Testis (tissue), 3 donors: ENCODE data around the gene GPR82. TPM values are rescaled to one million over a fixed set of nuclear protein-coding genes. Genes with fewer than 3 reads are reported as not detected.
A peak's percentile ranks its signal among the peaks of the same experiment; 100 is the strongest.

ENCODE experiments used
- DNase-seq: peaks from one replicate; pipeline ENCODE4 v3.0.0-alpha.2; 2019
- H3K27ac ChIP-seq, 2 donors: fragments of 200-600 bp; sonication (generic); one replicate each; pipeline ENCODE4 v1.5.1; 2019
- H3K27me3 ChIP-seq: fragments of 200-600 bp; sonication (generic); one replicate; pipeline ENCODE4 v1.5.1; 2019
- H3K36me3 ChIP-seq: fragments of 200-600 bp; sonication (generic); one replicate; pipeline ENCODE4 v1.5.1; 2017; ENCODE audit warnings: low read depth; ENCODE audit errors: missing control alignments
- H3K4me1 ChIP-seq: fragments of 200-600 bp; sonication (generic); one replicate; pipeline ENCODE4 v1.5.1; 2019
- H3K4me3 ChIP-seq, 2 donors: fragments of 200-600 bp; sonication (generic); one replicate each; pipeline ENCODE4 v1.5.1; 2017 to 2019
- H3K9me3 ChIP-seq: fragments of 200-600 bp; sonication (generic); one replicate; pipeline ENCODE4 v1.5.1; 2017
- POLR2A ChIP-seq: fragments of 450-650 bp; IDR thresholded peaks from one replicate; pipeline ENCODE4 v1.6.1; 2017; ENCODE audit warnings: antibody characterized with exemption, mild to moderate bottlenecking, moderate library complexity
- WGBS, 2 donors: methylation state at CpG; one replicate each; pipeline ENCODE4 v1.1.5; 2018; 5-methylcytosine and 5-hydroxymethylcytosine counted together
- intact Hi-C: fragments of 100-400 bp; cut with DNase I; formaldehyde crosslinking; loops from one replicate; pipeline ENCODE4 v1.15.1; 2023; ENCODE audit warnings: low total_unique reads
- polyA plus RNA-seq: library from polyadenylated mRNA; stranded (reverse); fragments of 350-450 nt; fragmentation: Illumina TruSeq; extraction: RNeasy Lipid Tissue Mini Kit (QIAGEN cat#74804); gene quantifications from one replicate; pipeline ENCODE4 v1.2.3, GENCODE V29; 2014; ENCODE audit warnings: low read depth, low replicate concordance; ENCODE audit not compliant: insufficient read depth
- total RNA-seq, 2 donors: library from RNA; depleted of rRNA; stranded (reverse); fragments of >200 nt; gene quantifications; one replicate each; pipeline ENCODE4 v1.2.3, GENCODE V29; 2016
- TF ChIP-seq, protein P1 (sequence below), 3 experiments: fragments of 450-650 bp in 2 of 3; fragments of 200-600 bp in 1 of 3; sonication (generic) in 1 of 3; IDR thresholded peaks; one replicate each; pipeline ENCODE4 v1.5.1; 2016 to 2019; ENCODE audit warnings: antibody characterized with exemption in 3 of 3, mild to moderate bottlenecking in 2 of 3, moderate library complexity in 1 of 3

Gene GPR82
- total and polyA plus RNA-seq, 3 donors from 2014 or later: 0.16 to 0.31 TPM; not detected in 1

DNA sequence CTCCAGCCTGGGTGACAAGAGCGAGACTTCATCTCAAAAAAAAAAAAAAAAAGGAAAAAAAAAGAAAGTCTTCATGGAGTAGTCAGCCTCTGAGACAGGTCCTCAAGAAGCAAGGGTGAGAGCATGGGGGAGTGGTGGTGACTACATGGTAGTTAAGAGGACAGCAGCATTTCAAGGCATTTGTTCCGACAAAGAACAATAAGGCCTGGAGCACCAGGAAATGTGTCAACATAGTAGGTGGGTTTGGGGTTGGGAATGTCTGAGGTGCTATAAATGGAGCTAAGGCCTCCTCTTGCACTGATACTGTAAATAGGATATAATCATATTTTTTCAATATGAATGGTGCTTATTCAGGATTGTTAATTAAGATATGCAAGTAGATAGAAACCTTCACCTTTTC is 34.4 kb downstream of the GPR82 start:
- no peak for DNase-seq
- intact Hi-C loops: no loop called here
- Histone ChIP-seq H3K9me3 (no peaks in the 10 kb centered on the region), H3K4me3 (no peak overlapping the region), H3K36me3 (no peaks in the 10 kb centered on the region), H3K27me3 (no peaks in the 10 kb centered on the region), H3K27ac (no peak overlapping the region), H3K4me1 (no peaks in the 10 kb centered on the region)
- WGBS, 2 donors: 78 to 92% methylated on average over 1 to 2 of the region's 2 CpGs
- no peak for TF ChIP-seq POLR2A
- TF ChIP-seq, protein P1, sequence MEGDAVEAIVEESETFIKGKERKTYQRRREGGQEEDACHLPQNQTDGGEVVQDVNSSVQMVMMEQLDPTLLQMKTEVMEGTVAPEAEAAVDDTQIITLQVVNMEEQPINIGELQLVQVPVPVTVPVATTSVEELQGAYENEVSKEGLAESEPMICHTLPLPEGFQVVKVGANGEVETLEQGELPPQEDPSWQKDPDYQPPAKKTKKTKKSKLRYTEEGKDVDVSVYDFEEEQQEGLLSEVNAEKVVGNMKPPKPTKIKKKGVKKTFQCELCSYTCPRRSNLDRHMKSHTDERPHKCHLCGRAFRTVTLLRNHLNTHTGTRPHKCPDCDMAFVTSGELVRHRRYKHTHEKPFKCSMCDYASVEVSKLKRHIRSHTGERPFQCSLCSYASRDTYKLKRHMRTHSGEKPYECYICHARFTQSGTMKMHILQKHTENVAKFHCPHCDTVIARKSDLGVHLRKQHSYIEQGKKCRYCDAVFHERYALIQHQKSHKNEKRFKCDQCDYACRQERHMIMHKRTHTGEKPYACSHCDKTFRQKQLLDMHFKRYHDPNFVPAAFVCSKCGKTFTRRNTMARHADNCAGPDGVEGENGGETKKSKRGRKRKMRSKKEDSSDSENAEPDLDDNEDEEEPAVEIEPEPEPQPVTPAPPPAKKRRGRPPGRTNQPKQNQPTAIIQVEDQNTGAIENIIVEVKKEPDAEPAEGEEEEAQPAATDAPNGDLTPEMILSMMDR (IDR thresholded peaks at IDR 0.05): no peak

DNA sequence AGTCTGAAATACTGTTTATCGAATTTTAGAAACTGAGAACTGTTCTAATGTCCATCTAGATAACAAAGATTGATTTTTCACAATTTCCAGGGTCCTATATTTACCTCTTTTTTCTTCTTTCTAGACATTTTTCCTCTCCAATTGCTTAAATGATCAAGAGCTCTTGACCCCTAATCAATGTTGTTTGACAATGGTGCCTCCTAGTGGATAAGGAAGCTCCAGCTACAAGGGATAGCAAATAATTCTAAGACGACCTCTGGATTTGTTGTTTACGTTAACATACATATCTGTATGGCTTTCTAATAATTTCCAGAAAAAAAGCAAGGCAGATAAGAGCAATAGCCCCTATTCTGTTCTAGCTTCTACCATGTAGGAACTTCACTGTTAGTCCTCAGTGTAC is 35.8 kb downstream of the GPR82 start:
- no peak for DNase-seq
- H3K9me3 ChIP-seq: no peaks in the 10 kb centered on the region
- H3K36me3 ChIP-seq: no peaks in the 10 kb centered on the region
- WGBS, 2 donors: 68 to 82% methylated on average over 3 of the region's 3 CpGs
- no peaks in the 10 kb centered on the region for H3K4me1 ChIP-seq
- H3K27ac ChIP-seq: no peak overlapping the region
- TF ChIP-seq, protein P1 (IDR thresholded peaks at IDR 0.05): peak in 1 of 3 experiments; percentile 32
- TF ChIP-seq POLR2A: no peak
- no peak overlapping the region for H3K4me3 ChIP-seq
- no peaks in the 10 kb centered on the region for H3K27me3 ChIP-seq
- intact Hi-C loops: no loop called here

DNA sequence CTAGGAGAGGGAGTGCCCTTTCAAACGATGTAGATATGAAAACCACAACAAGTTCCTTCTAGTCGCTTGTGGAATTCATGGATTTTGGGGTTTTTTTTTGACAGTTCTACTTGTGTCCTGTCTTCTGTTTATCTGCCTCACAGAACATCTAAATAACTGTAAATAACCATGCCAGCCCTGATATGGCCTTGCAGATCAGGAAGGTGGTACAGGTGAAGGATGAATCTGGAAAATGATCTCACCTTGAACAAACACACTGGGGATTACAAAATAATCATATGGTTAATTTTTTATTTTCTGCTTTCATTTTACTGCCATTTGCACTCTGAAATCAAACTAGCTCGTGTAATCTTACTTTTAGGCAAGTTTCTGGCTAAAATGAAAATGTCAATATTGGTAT is 37.2 kb downstream of the GPR82 start:
- TF ChIP-seq, protein P1 (IDR thresholded peaks at IDR 0.05): no peak
- TF ChIP-seq POLR2A: no peak

DNA sequence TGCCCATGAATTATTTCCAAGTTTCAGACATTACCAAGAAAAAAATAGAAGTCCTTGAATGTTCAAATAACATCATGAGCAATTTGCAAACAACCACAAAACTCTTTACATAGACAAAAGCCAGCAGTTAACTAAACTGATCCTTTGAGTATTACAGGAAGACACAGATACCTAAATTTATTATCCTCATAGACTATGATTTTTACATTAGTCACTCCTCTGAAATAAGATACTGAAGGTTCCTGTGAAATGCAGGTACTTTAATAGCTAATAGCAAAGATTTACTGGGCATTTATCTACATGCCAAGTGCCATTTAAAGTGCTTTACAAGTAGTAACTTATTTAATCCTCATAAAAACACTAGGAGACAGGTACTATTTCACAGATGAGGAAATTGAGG is 37.7 kb downstream of the GPR82 start:
- Histone ChIP-seq H3K27me3 (no peaks in the 10 kb centered on the region), H3K9me3 (no peaks in the 10 kb centered on the region), H3K27ac (no peak overlapping the region), H3K4me1 (no peaks in the 10 kb centered on the region), H3K4me3 (no peak overlapping the region), H3K36me3 (no peaks in the 10 kb centered on the region)
- DNase-seq: no peak
- TF ChIP-seq POLR2A: no peak
- TF ChIP-seq, protein P1 (IDR thresholded peaks at IDR 0.05): no peak
- intact Hi-C loops: no loop called here

More for the DNA sequence above, 37.2 kb downstream of the GPR82 start:
- Histone ChIP-seq H3K27me3 (no peaks in the 10 kb centered on the region), H3K4me1 (no peaks in the 10 kb centered on the region), H3K9me3 (no peaks in the 10 kb centered on the region), H3K36me3 (no peaks in the 10 kb centered on the region), H3K4me3 (no peak overlapping the region), H3K27ac (no peak overlapping the region)
- no peak for DNase-seq
- 41 to 60% methylated on average over 3 of the region's 3 CpGs for WGBS, 2 donors
- intact Hi-C loops: no loop called here

DNA sequence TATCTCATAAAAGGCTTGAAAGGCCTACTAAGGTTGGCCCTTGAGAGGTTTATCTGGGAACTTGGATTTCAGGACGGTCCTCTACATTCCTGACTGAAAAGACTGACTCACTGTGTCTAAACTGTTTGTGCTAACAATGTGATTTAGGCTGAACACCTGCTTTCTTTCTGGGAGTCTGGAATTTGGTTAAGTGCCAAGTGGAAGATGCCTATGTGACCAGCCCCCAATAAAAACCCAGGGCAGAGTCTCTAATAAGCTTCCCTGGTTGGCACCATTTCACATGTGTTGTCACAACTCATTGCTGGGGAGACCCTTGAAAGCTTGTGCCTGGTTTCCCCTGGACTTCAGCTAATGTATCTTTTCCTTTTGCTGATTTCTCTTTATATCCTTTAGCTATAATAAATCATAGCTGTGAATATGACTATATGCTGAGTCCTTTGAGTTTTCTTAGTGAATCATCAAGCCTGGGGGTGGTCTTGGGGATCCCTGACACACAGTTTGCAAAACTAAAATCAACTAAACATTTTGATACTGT is 55.1 kb downstream of the GPR82 start:
- intact Hi-C loops: no loop called here
- Histone ChIP-seq H3K36me3 (no peaks in the 10 kb centered on the region), H3K4me1 (no peaks in the 10 kb centered on the region), H3K27me3 (no peaks in the 10 kb centered on the region), H3K4me3 (no peak overlapping the region), H3K9me3 (no peaks in the 10 kb centered on the region), H3K27ac (no peak overlapping the region)
- WGBS, 2 donors: 64 to 70% methylated on average over 1 of the region's 1 CpG
- no peak for DNase-seq
- TF ChIP-seq POLR2A: no peak
- TF ChIP-seq, protein P1 (IDR thresholded peaks at IDR 0.05): no peak
